Measurements from ENCODE around the gene KIR3DL3.

- TF ChIP-seq, protein P1, sequence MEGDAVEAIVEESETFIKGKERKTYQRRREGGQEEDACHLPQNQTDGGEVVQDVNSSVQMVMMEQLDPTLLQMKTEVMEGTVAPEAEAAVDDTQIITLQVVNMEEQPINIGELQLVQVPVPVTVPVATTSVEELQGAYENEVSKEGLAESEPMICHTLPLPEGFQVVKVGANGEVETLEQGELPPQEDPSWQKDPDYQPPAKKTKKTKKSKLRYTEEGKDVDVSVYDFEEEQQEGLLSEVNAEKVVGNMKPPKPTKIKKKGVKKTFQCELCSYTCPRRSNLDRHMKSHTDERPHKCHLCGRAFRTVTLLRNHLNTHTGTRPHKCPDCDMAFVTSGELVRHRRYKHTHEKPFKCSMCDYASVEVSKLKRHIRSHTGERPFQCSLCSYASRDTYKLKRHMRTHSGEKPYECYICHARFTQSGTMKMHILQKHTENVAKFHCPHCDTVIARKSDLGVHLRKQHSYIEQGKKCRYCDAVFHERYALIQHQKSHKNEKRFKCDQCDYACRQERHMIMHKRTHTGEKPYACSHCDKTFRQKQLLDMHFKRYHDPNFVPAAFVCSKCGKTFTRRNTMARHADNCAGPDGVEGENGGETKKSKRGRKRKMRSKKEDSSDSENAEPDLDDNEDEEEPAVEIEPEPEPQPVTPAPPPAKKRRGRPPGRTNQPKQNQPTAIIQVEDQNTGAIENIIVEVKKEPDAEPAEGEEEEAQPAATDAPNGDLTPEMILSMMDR (conservative IDR thresholded peaks at IDR 0.05 in 1 of 2, IDR thresholded peaks at IDR 0.05 in 1 of 2; ENCODE audit: extremely low read depth in 1 of 2, insufficient read depth in 1 of 2, low read depth in 1 of 2, low read length in 2 of 2): no peak
- no peak for TF ChIP-seq EZH2 (IDR thresholded peaks at IDR 0.05; ENCODE audit: borderline replicate concordance, low read length)
These were observed 402 bp downstream of the KIR3DL3 start for GRCh38 chr19:54724644-54725043.

Measured in mammary epithelial cell (primary cell).